AG04450 (cell line): ENCODE measurements around the gene PADI6. TPM values are rescaled to one million over a fixed set of nuclear protein-coding genes. Genes with fewer than 3 reads are reported as not detected.

Experiments used
- CTCF ChIA-PET: fragments of 300-600, 350-600 bp; formaldehyde crosslinking; extraction: SDS; loops from one replicate; lab custom pipeline; 2022; ENCODE audit warnings: antibody characterized with exemption, inconsistent platforms; lab: Charles Lee
- POLR2A ChIA-PET: fragments of 350-600 bp; formaldehyde crosslinking; extraction: SDS; loops from one replicate; lab custom pipeline; 2021; ENCODE audit warnings: antibody characterized with exemption, inconsistent platforms; lab: Yijun Ruan, JAX
- DNase-seq: peaks from one replicate; pipeline ENCODE4 v3.0.0-alpha.2; 2011; ENCODE audit warnings: low read depth, low spot score
- H3K27ac ChIP-seq: one replicate; pipeline ENCODE4 v1.5.1; 2012; ENCODE audit warnings: low read depth, low read length, control low read depth
- H3K27me3 ChIP-seq: one replicate; pipeline ENCODE4 v1.6.0; 2012; ENCODE audit warnings: low read length; ENCODE audit not compliant: control insufficient read depth, insufficient read depth
- H3K4me3 ChIP-seq: 2 replicates; pipeline ENCODE4 v1.5.1; 2011; ENCODE audit warnings: mild to moderate bottlenecking, low read depth, low read length, control low read depth
- H3K9me3 ChIP-seq: 2 replicates; pipeline ENCODE4 v1.5.1; 2012; ENCODE audit warnings: low read length; ENCODE audit not compliant: control insufficient read depth, insufficient read depth
- polyA plus RNA-seq: library from polyadenylated mRNA; depleted of rRNA; stranded (reverse); fragments of >200 nt; gene quantifications from 2 replicates; pipeline ENCODE4 v1.2.3, GENCODE V29; 2011
- TF ChIP-seq, protein P1 (sequence below): IDR thresholded peaks from 2 replicates; pipeline ENCODE4 v1.5.1; 2011; ENCODE audit warnings: low read depth, low read length, control low read depth, inconsistent platforms

PADI6 gene
- polyA plus RNA-seq, 1 experiment, result not detected

DNA sequence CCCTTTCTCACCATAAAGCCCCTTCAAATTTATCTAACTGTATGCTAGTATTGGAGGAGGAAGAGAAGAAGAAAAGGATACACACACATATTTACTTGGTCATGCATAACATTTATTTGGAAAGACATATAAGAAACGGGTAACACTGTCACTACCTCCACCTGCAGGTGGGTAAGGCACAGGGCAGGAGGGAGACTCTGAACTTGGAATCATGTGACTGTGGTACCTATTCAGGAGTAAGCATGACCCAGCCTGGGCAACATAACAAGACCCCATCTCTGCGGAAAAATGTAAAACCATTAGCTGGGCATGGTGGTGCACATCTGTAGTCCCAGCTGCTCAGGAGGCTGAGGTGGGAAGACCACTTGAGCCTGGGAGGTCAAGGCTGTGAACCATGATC is 1.4 kb upstream of the PADI6 start:
- H3K27ac ChIP-seq, result no peak overlapping the region
- ChIA-PET POLR2A (no interaction called here), CTCF (no interaction called here)
- H3K4me3 ChIP-seq, result no peak overlapping the region
- H3K27me3 ChIP-seq, result peaks cover 20% of the 10 kb centered on the region
- no peaks in the 10 kb centered on the region for H3K9me3 ChIP-seq
- no peak for DNase-seq
- TF ChIP-seq, protein P1, sequence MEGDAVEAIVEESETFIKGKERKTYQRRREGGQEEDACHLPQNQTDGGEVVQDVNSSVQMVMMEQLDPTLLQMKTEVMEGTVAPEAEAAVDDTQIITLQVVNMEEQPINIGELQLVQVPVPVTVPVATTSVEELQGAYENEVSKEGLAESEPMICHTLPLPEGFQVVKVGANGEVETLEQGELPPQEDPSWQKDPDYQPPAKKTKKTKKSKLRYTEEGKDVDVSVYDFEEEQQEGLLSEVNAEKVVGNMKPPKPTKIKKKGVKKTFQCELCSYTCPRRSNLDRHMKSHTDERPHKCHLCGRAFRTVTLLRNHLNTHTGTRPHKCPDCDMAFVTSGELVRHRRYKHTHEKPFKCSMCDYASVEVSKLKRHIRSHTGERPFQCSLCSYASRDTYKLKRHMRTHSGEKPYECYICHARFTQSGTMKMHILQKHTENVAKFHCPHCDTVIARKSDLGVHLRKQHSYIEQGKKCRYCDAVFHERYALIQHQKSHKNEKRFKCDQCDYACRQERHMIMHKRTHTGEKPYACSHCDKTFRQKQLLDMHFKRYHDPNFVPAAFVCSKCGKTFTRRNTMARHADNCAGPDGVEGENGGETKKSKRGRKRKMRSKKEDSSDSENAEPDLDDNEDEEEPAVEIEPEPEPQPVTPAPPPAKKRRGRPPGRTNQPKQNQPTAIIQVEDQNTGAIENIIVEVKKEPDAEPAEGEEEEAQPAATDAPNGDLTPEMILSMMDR, result no peak

DNA sequence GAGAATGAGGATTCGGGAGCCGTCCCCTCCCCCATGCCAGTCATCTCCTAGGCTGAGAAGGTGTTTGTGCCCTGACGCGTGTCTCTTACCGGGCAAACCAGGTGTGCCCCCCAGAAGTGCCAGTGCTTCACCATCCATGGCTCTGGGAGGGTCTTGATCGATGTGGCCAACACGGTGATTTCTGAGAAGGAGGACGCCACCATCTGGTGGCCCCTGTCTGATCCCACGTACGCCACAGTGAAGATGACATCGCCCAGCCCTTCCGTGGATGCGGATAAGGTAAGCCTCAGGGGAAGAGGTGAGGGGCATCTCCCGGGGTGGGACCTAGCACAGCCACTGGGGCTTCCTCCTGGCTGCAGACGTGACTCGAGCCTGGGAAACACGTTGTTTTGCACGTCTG is 959 bp downstream of the PADI6 start:
- POLR2A ChIA-PET, result no interaction called here
- DNase-seq, result no peak
- Histone ChIP-seq H3K9me3 (no peaks in the 10 kb centered on the region), H3K27ac (no peak overlapping the region), H3K27me3 (peaks cover 14% of the 10 kb centered on the region), H3K4me3 (no peak overlapping the region)
- TF ChIP-seq, protein P1, result no peak
- CTCF ChIA-PET, result no interaction called here

DNA sequence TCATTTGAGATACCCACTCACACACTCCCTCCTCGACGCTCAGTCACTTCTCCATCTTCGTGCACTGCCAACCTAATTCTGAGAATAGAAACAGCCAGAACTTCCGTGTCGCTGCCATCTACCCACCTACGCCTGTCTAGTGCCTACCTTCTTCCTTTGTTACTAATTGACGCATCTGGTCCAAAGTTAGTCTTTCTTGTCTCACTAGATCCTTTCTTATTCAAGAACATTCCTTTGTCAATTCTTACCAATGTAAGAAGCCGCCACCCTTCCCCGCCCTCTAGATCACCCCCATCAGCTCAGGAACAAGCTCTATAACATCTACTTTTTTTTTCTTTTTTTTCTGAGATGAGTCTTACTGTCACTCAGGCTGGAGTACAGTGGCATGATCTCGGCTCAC is 3.7 kb downstream of the PADI6 start:
- POLR2A ChIA-PET, result no interaction called here
- TF ChIP-seq, protein P1, result no peak
- Histone ChIP-seq H3K9me3 (no peaks in the 10 kb centered on the region), H3K27ac (no peak overlapping the region), H3K4me3 (no peak overlapping the region), H3K27me3 (peaks cover 25% of the 10 kb centered on the region)
- CTCF ChIA-PET, result no interaction called here
- no peak for DNase-seq

DNA sequence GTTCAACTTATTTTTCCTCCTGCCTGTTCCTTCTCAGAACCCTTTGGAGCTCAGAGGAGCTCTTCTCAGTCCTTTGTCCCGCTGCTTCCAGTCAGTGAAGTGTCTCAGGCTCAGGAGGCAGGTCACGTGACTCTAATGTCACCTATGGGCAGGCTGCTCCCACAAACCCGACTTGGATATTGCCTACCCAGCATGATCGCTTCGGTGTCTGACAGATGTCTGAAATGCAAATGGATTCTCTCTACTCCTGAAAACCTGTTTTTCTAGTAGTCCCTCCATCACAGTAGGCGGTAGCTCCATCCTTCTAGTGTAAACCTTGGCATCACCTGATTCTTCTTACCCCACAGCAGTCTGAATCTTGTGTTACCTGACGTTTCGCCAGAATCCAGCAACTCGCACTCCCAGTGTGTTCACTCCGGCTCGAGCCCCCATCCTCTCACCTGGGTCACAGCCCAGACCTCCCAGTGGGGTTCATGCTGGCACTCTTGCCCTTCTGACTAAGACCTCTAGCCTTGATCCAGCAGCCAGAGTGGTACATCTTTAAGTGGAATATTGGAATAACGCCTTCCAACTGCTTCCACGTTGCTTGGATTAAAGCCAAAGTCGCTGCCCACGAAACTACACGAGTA is 5.4 kb downstream of the PADI6 start:
- ChIA-PET POLR2A (no interaction called here), CTCF (interaction anchor here (1.4 kb wide), 1 partner anchor 252 kb away, joined by 3 read pairs; no protein-coding TSS in a partner anchor)
- Histone ChIP-seq H3K4me3 (no peak overlapping the region), H3K27me3 (peaks cover 40% of the 10 kb centered on the region), H3K9me3 (no peaks in the 10 kb centered on the region), H3K27ac (no peak overlapping the region)
- no peak for DNase-seq
- TF ChIP-seq, protein P1, result no peak

DNA sequence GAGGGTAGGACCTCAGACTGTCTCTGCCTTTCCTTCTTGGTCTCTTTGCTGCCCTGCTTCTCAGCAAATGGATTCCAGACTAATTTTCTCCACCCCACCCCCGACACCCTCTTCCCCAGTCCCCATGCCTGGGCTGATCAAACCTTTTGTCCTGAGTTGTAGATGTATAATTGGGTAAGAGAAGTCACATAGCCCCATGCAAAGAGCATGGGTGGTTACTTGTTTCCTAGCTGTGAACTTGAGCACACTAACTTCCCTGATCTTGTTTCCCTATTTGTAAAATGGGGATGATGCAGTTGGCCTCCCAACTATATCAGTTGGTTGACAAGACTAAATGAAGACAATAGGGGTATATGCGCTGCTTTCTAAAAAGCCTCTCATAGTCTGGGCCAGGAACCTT is 9.2 kb downstream of the PADI6 start:
- TF ChIP-seq, protein P1, result no peak
- Histone ChIP-seq H3K9me3 (no peaks in the 10 kb centered on the region), H3K27me3 (peaks cover 51% of the 10 kb centered on the region), H3K27ac (no peak overlapping the region), H3K4me3 (no peak overlapping the region)
- CTCF ChIA-PET, result no interaction called here
- POLR2A ChIA-PET, result no interaction called here
- DNase-seq, result no peak
